Measurements from ENCODE around the gene SARM1.

The SARM1 gene

GRCh38 chr17:28379814-28380801 is 8.6 kb downstream of the SARM1 start:
- H4K20me1 ChIP-seq, result peaks cover 48% of the 10 kb centered on the region
- H3K9ac ChIP-seq, result no peak overlapping the region
- no peak overlapping the region for H3K4me3 ChIP-seq
- TF ChIP-seq Cebpa-rat (IDR thresholded peaks at IDR 0.05), result no peak
- peaks cover 30% of the 10 kb centered on the region for H3K4me1 ChIP-seq
- H3K36me3 ChIP-seq, result peaks cover 35% of the 10 kb centered on the region
- H3K4me2 ChIP-seq, result peak overlapping the region; percentile 28; the same call in 1 of the 2 replicates
- peaks cover 20% of the 10 kb centered on the region for H3K27me3 ChIP-seq
- H3K9me3 ChIP-seq, result no peaks in the 10 kb centered on the region
- H3K27ac ChIP-seq, result no peak overlapping the region

- Histone ChIP-seq H3K4me1 (peaks cover 35% of the 10 kb centered on the region), H3K9ac (no peak overlapping the region), H3K4me3 (no peak overlapping the region), H4K20me1 (peaks cover 36% of the 10 kb centered on the region), H3K36me3 (peaks cover 35% of the 10 kb centered on the region), H3K9me3 (no peaks in the 10 kb centered on the region), H3K4me2 (no peak overlapping the region), H3K27me3 (peaks cover 29% of the 10 kb centered on the region), H3K27ac (no peak overlapping the region)
- no peak for TF ChIP-seq Cebpa-rat (IDR thresholded peaks at IDR 0.05)
Measured at GRCh38 chr17:28381141-28381825, 9.8 kb downstream of the SARM1 start.

- Histone ChIP-seq H3K27me3 (peaks cover 29% of the 10 kb centered on the region), H4K20me1 (peaks cover 15% of the 10 kb centered on the region), H3K27ac (peak overlapping the region; percentile 45; the same call in 1 of the 2 replicates), H3K9ac (peak overlapping the region; percentile 68), H3K36me3 (peaks cover 42% of the 10 kb centered on the region), H3K4me2 (peak overlapping the region; percentile 96), H3K4me3 (peak overlapping the region; percentile 69), H3K4me1 (peaks cover 35% of the 10 kb centered on the region), H3K9me3 (no peaks in the 10 kb centered on the region)
- TF ChIP-seq Cebpa-rat (IDR thresholded peaks at IDR 0.05), result no peak
Measured at GRCh38 chr17:28384281-28385036, 13.0 kb downstream of the SARM1 start.

GRCh38 chr17:28385037-28385400 is 13.5 kb downstream of the SARM1 start:
- H3K9ac ChIP-seq, result peak overlapping the region; percentile 68
- peaks cover 29% of the 10 kb centered on the region for H3K27me3 ChIP-seq
- H3K4me1 ChIP-seq, result peaks cover 32% of the 10 kb centered on the region
- peaks cover 48% of the 10 kb centered on the region for H3K36me3 ChIP-seq
- peak overlapping the region; percentile 69 for H3K4me3 ChIP-seq
- H3K4me2 ChIP-seq, result peak overlapping the region; percentile 96
- TF ChIP-seq Cebpa-rat (IDR thresholded peaks at IDR 0.05), result no peak
- peaks cover 15% of the 10 kb centered on the region for H4K20me1 ChIP-seq
- no peaks in the 10 kb centered on the region for H3K9me3 ChIP-seq
- no peak overlapping the region for H3K27ac ChIP-seq

- TF ChIP-seq Cebpa-rat (IDR thresholded peaks at IDR 0.05), result no peak
- peaks cover 29% of the 10 kb centered on the region for H3K27me3 ChIP-seq
- H3K4me2 ChIP-seq, result peak overlapping the region; percentile 96
- no peak overlapping the region for H3K9ac ChIP-seq
- H3K27ac ChIP-seq, result no peak overlapping the region
- H4K20me1 ChIP-seq, result peaks cover 15% of the 10 kb centered on the region
- peak overlapping the region; percentile 69; the same call in 1 of the 2 replicates for H3K4me3 ChIP-seq
- H3K36me3 ChIP-seq, result peaks cover 51% of the 10 kb centered on the region
- H3K4me1 ChIP-seq, result peaks cover 28% of the 10 kb centered on the region
- no peaks in the 10 kb centered on the region for H3K9me3 ChIP-seq
Measured at GRCh38 chr17:28385406-28385805, 13.9 kb downstream of the SARM1 start.

- TF ChIP-seq Cebpa-rat (IDR thresholded peaks at IDR 0.05), result no peak
- Histone ChIP-seq H3K9me3 (no peaks in the 10 kb centered on the region), H3K27ac (no peak overlapping the region), H3K4me2 (no peak overlapping the region), H3K27me3 (peaks cover 29% of the 10 kb centered on the region), H3K9ac (no peak overlapping the region), H3K4me3 (no peak overlapping the region), H4K20me1 (peaks cover 10% of the 10 kb centered on the region), H3K4me1 (peaks cover 25% of the 10 kb centered on the region), H3K36me3 (peaks cover 56% of the 10 kb centered on the region)
Measured at GRCh38 chr17:28386391-28386790, 14.9 kb downstream of the SARM1 start.

- Histone ChIP-seq H3K36me3 (peaks cover 59% of the 10 kb centered on the region), H3K4me3 (no peak overlapping the region)
Measured at GRCh38 chr17:28388106-28388505, 16.6 kb downstream of the SARM1 start.

GRCh38 chr17:28390141-28390540 is 18.6 kb downstream of the SARM1 start:
- Histone ChIP-seq H3K4me1 (peaks cover 5% of the 10 kb centered on the region), H3K27me3 (peaks cover 8% of the 10 kb centered on the region; the same call in 1 of the 2 replicates), H3K27ac (no peak overlapping the region), H3K4me2 (no peak overlapping the region), H3K36me3 (peaks cover 80% of the 10 kb centered on the region), H4K20me1 (no peaks in the 10 kb centered on the region; the same call in 1 of the 2 replicates), H3K9me3 (no peaks in the 10 kb centered on the region), H3K4me3 (no peak overlapping the region), H3K9ac (no peak overlapping the region)
- TF ChIP-seq Cebpa-rat (IDR thresholded peaks at IDR 0.05), result no peak

More at GRCh38 chr17:28388106-28388505, 16.6 kb downstream of the SARM1 start:
- TF ChIP-seq Cebpa-rat (IDR thresholded peaks at IDR 0.05), result no peak
- H3K9me3 ChIP-seq, result no peaks in the 10 kb centered on the region
- H3K4me1 ChIP-seq, result peaks cover 25% of the 10 kb centered on the region
- H3K4me2 ChIP-seq, result no peak overlapping the region
- no peak overlapping the region for H3K27ac ChIP-seq
- peaks cover 29% of the 10 kb centered on the region for H3K27me3 ChIP-seq
- no peak overlapping the region for H3K9ac ChIP-seq
- H4K20me1 ChIP-seq, result peaks cover 6% of the 10 kb centered on the region; the same call in 1 of the 2 replicates

- Histone ChIP-seq H3K9ac (no peak overlapping the region), H3K4me1 (peaks cover under 1% of the 10 kb centered on the region; the same call in 1 of the 2 replicates), H3K4me2 (no peak overlapping the region), H4K20me1 (no peaks in the 10 kb centered on the region; the same call in 1 of the 2 replicates), H3K4me3 (no peak overlapping the region), H3K27ac (no peak overlapping the region), H3K27me3 (peaks cover 4% of the 10 kb centered on the region; the same call in 1 of the 2 replicates), H3K36me3 (peaks cover 84% of the 10 kb centered on the region), H3K9me3 (no peaks in the 10 kb centered on the region)
- no peak for TF ChIP-seq Cebpa-rat (IDR thresholded peaks at IDR 0.05)
Measured at GRCh38 chr17:28390563-28390962, 19.1 kb downstream of the SARM1 start.

All from BLaER1 (cell line).